Frontal cortex (tissue), 4 donors: ENCODE data around the gene ANXA8L1. TPM values are rescaled to one million over a fixed set of nuclear protein-coding genes. Genes with fewer than 3 reads are reported as not detected.
"Not testable (repeated sequence)": the region's sequence is repeated elsewhere in the genome, so short reads cannot be mapped to it uniquely, and the experiment has no call there.

ENCODE experiments used
- DNase-seq, 2 donors: peaks; one replicate each; pipeline ENCODE4 v3.0.0; 2012; ENCODE audit warnings: low spot score in 2 of 2
- FAIRE-seq: peaks from 2 replicates; lab custom pipeline; 2012; peaks lifted over from hg19 to GRCh38; lab: Jason Lieb, UNC
- total RNA-seq: library from RNA; depleted of rRNA; stranded (reverse); fragments of >200 nt; gene quantifications from one replicate; pipeline ENCODE4 v1.2.3, GENCODE V29; 2014
- donor health status: control.
- donor health status: control.
- donor health status: control.

Gene ANXA8L1, protein sequence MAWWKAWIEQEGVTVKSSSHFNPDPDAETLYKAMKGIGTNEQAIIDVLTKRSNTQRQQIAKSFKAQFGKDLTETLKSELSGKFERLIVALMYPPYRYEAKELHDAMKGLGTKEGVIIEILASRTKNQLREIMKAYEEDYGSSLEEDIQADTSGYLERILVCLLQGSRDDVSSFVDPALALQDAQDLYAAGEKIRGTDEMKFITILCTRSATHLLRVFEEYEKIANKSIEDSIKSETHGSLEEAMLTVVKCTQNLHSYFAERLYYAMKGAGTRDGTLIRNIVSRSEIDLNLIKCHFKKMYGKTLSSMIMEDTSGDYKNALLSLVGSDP
- total RNA-seq = not detected

- DNase-seq, FAIRE-seq: not testable (repeated sequence)
Observed at GRCh38 chr10:46375406-46375805, at the start of gene ANXA8L1. Gene ANXA8L1, plus strand, starts transcription at chr10:46375776. Its CDS starts 76 bp downstream, at chr10:46375852.

DNA sequence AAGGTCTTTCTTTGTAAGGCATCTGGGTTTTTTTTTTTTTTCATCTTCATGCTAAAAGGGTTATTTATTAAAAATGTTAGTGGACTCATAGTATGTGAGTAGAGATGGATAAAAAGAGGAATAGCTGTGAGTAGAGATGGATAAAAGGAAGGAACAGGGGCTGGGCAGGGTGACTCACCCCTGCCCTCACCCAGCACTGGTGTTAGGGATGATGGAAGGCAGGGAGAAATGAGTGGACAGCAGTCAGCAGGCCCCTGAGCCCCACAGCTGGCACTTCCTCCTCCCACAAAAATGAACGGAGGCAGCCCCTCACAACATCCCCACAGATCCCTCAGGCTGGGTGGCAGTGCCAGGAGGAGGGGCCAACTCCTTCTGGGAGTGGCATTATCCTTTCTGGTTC, 49.5 kb upstream of the ANXA8L1 start:
- DNase-seq (no peak), FAIRE-seq (no peak)

DNA sequence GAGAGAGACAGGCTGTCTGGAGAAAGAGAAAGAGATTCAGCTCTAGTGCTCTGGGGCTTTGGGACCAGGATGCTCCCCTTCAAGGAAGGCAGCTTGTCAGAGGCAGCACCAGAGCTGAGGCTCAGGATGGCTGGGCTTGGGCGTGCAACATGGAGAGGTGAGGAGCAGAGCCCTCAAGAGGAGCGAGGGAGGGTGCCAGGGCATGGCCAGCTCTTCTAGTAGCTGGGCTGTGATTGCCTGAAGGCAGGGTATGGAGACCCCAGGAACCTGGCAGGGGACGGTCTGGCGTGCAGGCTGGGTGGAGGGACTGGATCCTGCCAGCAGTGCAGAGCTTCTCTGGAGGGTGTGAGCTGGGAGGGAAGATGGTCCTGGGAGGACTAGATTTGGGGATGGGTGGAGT, 48.6 kb upstream of the ANXA8L1 start:
- no peak for DNase-seq

DNA sequence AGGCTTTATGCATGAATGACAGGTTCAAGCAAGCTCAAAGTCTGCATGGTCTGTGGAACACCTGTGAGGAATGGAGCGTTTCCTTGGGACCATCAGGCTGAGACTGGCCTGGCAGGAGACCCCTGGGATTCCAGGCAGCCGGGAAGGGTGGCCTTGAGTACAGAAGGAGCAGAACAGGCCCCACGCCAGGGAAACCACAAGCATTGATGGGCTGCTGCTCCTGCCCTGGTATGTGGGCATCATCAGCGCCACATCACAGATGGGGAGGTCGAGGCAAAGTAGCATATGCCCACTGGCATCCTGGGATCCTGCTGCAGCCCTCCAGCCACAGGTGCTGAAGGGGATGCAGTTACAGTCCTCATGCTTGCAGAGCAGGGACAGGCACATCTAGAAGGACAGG, 47.9 kb upstream of the ANXA8L1 start:
- DNase-seq (no peak), FAIRE-seq (no peak)

More for the DNA sequence above, 48.6 kb upstream of the ANXA8L1 start:
- no peak for FAIRE-seq

DNA sequence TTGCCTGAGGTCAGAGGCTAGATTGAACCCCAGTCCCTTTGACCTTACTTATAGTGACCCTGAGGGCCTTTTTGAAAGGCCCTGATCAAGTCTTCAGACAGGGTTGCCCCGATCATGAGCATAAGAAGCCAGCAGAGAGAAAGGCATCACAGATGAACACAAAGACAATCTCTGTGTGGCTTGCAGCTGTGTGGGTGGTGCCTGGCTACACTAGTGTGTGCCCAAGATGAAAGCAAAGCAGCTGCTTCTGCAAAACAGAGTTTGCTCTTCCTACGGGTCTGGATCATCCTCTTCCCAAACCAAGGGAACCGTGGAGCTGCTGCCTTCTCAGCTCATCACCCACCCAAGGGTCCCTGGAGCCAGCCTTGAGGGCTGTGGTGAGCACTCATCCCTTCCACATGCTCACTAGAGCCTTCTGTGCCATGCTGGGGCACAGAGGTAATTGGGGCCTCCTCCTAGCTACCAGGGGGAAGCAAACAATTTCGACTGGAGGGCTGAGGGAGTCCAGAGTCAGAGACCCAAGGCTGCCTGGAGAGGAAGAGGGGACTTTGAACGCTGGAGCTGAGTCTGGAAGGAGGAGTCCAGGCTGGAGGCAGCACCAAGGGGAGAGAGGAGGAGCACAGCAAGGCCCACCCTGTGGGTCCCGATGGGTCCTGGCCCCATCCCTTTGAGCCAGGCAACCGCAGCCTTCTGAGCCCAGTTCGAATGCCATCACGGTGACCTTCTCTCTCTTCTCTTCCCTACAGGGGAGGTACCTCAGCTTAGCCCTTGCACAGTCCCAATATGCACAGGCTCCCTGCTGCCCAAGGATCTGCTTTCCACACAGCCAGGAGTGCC, 46.5 kb upstream of the ANXA8L1 start:
- FAIRE-seq (no peak), DNase-seq (peak in 1 of 2 donors; percentile 39)

- DNase-seq (no peak), FAIRE-seq (no peak)
Observed at GRCh38 chr10:46329690-46330016, 45.9 kb upstream of the ANXA8L1 start.

GRCh38 chr10:46330894-46331293, 44.7 kb upstream of the ANXA8L1 start:
- DNase-seq = no peak

DNA sequence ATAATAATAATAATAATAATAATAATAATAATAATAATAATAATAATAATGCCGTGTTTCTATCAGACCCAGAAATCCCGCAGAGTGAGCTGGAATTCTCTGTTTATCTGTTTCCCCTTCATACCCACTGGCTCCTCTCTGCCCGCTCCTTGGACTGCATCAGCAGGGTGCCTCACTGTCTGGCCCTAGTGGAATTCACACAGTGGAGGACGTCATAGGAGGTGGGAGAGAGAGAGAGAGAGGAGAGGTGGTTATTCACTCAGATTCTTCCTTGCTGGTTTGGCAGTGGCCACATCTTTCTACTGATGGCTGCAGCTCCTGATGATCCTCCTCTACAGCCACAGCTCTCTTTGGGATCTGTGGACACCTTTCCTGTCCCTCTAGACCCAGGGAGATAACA, 10.1 kb upstream of the ANXA8L1 start:
- FAIRE-seq, DNase-seq: not testable (repeated sequence)

More at GRCh38 chr10:46330894-46331293, 44.7 kb upstream of the ANXA8L1 start:
- FAIRE-seq = no peak

GRCh38 chr10:46367209-46367608, 8.4 kb upstream of the ANXA8L1 start:
- DNase-seq, FAIRE-seq: not testable (repeated sequence)

DNA sequence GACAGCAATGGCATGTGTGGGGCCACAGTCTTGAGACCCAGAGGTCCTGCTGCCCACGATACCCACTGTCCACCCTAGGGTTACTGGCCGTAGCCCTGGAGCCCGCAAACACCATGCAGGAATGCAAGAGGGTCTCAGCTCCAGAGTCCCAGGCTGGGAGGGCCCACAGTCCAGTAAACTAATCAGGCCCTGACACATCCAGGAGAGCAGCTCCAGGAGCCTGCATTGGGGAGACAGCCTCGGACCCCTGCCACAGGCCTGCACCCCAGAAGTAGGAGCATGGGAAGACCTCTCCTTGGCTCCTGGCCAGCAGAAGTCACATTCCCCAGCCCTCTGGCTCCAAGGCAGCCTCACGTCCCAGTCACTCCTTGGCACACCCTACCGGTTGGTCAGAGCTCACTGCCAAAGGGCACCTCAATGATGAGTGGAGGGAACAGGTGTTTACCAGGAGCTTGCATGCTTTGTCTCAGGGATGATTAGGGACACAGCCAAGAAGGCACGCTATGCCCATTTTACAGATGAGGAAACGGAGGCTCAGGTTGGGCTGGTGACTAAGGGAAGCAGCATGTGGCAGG, 7.8 kb upstream of the ANXA8L1 start:
- not testable (repeated sequence) for DNase-seq, FAIRE-seq

GRCh38 chr10:46368956-46369355, 6.6 kb upstream of the ANXA8L1 start:
- not testable (repeated sequence) for DNase-seq, FAIRE-seq

GRCh38 chr10:46374410-46374809, 1.2 kb upstream of the ANXA8L1 start:
- DNase-seq, FAIRE-seq: not testable (repeated sequence)

DNA sequence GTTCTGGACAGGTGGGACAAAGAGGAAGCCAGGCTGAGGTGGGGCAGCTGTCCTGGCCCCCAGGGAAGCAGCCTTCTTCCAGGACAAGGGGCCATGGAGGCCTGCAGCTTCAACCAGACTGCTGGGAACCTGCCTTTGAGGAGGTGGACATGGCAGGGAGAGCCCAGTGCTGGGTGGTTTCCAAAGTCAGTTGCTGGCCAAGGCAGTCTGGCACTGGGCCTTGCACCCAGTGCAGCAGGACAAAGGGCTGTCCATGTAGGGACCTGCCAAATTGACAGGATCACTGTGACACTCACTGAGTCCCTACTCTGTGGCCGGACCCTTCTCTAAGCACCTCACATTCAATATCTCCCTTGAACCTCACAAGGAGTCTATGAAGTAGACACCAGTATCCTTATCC, 1.4 kb downstream of the ANXA8L1 start:
- not testable (repeated sequence) for DNase-seq, FAIRE-seq

GRCh38 chr10:46377651-46378050, 2.1 kb downstream of the ANXA8L1 start:
- not testable (repeated sequence) for FAIRE-seq, DNase-seq

GRCh38 chr10:46378108-46378507, 2.5 kb downstream of the ANXA8L1 start:
- DNase-seq, FAIRE-seq: not testable (repeated sequence)

DNA sequence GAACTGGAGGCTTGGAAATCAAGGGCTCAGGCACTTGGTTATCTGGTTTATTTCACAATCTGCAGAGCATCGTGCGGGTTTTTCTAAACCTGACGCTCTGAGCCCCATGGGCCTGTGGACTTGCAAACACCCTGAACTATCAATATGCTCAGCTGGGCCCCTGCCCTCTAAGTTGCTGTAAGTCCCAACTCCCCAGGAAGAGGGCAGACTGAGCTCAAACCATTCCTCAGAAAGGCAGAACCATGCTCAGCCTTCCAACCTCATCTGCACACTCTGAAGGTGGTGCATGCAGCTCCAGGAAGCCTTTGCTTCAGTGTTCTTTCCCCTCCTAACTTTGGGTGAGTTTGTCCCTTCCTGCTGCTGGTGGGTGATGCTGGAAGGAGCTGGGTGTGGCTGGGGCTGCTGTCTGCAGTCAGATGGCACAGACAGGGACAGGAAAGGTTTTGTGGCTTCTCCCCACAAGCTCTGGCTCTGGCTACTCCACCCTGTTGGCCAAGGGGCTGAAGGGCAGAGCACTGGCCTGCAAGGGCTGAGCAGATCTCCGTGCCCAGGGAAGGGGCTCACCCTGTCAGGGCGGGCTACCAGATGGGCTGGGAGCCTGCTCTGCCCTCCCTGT, 3.8 kb downstream of the ANXA8L1 start:
- FAIRE-seq, DNase-seq: not testable (repeated sequence)

GRCh38 chr10:46385858-46386257, 10.3 kb downstream of the ANXA8L1 start:
- FAIRE-seq, DNase-seq: not testable (repeated sequence)

GRCh38 chr10:46386694-46387093, 11.1 kb downstream of the ANXA8L1 start:
- FAIRE-seq = not testable (repeated sequence)

DNA sequence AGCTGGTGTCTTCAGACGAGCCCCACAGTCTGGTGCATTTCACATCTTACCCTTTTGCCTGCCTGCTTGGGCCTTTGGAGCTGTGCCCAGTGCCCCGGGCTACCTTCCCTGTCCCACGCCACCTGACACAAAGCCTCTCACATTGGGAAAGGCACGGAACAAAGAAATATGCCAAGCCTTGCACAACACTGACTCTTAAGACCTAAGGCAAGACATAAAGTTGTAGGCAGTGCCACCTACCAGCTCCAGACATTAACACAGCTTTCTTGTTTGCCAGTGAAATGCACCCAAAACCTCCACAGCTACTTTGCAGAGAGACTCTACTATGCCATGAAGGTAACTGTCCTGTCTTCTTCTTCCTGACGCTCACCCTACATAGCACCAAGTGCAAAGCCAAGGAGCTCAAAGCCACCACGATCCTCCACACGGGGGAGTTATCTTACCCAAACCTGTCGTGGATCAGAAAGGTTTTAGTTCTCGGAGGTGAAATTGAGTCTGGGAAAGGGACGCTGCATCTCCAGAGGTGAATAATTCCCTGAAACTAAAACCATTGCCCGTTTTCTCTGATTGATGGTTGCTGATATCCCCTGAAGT, 11.8 kb downstream of the ANXA8L1 start:
- DNase-seq, FAIRE-seq: not testable (repeated sequence)

More at GRCh38 chr10:46386694-46387093, 11.1 kb downstream of the ANXA8L1 start:
- DNase-seq = not testable (repeated sequence)
